HG02571 (cell line): ENCODE results near the gene ATXN7L3.

Source experiments
- ATAC-seq: cut with Tn5 transposase; IDR thresholded peaks from one replicate; pipeline ENCODE4 v1.9.1; 2021; ENCODE audit warnings: mild to moderate bottlenecking, moderate library complexity; ENCODE audit not compliant: unreplicated experiment

ATXN7L3 gene

GRCh38 chr17:44219108-44219615 lies 19.5 kb upstream of the ATXN7L3 start:
- ATAC-seq = peak; percentile 31

DNA sequence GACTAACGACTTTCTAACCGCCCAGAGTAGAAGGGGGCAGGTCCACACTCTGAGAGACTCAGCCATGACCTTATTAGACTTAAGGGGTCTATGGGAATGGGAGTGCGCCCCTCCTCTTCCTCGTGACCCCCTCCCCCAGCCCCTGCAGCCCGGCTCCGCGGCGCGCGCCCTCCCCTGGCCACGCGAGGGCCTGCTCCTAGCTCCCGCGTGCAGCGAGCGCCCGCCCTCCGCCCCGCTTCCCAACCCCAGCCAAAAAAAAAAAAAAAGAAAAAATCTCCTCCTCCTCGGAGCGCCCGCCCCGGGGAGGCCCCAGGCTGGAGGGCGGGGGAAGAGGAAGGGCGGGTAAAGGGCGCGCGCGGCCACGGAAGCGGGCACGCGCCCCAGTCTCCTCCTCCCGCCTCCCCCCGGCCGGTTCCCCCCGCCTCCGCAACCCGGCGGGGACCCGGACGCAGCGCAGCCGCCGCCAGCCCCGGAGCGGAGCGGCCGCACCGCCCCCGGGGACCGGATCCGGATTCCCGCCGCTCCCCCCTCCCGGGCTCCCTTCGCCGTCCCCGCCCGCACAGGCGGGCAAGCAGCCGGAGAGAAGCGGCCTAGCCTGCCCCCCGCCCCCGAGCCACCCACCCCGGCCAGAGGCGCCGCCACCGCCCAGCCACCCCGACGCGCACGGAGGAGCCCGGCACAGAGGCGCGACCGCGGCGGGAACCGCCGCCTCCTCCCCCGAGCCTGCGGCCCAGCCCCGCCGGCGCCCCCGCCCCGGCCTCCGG lies 18.8 kb upstream of the ATXN7L3 start:
- peak; percentile 35 for ATAC-seq

- ATAC-seq = no peak
Observed at GRCh38 chr17:44217738-44218343, 18.2 kb upstream of the ATXN7L3 start.

DNA sequence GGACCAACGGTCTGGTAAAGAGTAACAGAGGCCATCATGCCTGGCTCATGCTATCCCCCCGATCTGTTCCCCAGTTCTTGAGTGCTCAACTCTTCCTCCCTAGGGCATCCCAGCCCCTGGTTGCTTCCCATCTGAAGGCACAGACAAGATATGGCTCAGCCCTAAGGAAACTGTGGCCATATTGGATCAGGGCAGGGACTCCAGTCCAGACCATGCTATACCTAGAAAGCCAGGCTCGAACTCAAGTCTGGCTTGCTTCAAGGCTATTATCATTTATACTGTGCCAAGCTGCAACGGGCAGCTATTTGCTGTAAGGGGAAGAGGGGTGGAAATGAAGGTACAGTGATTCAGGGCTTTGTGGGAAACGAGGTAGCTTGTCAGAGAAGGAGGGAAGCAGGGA lies 17.0 kb upstream of the ATXN7L3 start:
- no peak for ATAC-seq

DNA sequence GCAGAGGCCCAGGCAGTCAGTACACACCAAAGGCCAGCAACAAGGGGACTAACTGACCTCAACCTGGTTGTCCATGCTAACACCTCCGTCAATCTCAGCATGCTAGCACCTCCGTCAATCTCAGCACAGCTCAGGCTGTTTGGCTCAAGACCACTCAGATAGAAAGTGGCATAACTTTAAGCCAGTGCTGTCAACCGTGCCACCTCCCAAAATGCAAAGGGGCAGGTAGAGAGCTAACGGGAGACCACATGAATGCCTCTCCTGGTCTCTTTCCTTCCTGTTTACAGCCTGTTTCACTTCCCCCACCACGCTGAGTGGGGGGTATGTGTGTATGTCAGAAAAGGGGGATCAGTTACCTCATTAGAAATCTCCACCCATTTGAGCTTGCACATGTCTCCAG lies 16.5 kb upstream of the ATXN7L3 start:
- no peak for ATAC-seq

GRCh38 chr17:44214896-44215295 lies 15.2 kb upstream of the ATXN7L3 start:
- no peak for ATAC-seq

DNA sequence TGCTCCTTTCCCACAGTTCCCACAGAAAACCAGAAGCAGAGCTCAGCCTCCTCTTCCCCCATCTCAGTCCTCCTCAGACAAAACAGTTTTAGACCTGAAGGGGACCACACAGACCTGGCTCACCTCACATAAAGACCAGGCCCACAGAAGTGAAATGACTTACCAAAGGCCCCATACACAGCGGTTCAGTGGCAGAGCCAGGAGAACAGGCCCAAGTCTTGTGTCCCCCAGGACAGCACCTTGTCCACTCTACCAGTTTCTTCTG lies 14.5 kb upstream of the ATXN7L3 start:
- ATAC-seq = no peak

DNA sequence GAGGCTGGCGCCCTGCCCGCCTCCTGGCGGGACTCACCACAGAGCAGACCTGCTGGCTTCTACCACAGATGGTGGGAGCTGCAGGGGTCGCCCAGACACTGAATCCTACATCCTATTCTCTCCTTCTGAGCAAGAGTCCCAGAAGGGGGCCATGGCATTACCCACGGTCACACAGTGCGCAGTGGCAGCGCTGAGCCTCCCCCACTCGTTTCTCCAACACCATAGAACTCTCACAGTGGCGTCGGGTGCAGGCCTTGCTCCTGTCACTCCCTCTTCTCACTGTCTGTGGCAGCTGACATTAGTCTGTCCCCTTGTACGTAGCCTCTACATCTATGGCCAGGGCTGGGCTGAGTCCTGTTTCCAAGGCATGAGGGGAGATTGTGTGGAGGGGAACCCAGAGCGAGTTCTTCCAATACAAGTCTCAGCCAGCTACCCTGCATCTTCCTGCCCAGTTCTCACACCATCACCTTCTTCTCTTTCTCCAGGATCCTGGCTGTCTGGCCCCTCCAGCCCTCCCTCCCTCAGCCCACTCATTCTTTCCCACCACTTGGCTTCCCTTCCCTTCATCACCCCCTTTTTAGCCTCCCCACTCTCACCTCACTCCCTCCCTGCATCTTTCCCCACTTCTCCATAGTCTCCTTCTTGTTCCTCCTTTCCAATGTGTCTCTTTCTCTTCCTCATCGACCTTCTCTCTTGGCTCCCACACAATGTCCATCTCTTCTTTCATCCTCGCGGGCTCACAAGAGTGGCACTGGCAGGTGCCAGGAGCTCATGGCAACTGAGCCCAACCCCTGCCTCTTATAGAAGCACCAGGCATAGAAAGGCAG lies 13.9 kb upstream of the ATXN7L3 start:
- no peak for ATAC-seq

GRCh38 chr17:44212507-44213402 lies 13.1 kb upstream of the ATXN7L3 start:
- no peak for ATAC-seq

- no peak for ATAC-seq
Observed at GRCh38 chr17:44211281-44212265, 11.9 kb upstream of the ATXN7L3 start.

DNA sequence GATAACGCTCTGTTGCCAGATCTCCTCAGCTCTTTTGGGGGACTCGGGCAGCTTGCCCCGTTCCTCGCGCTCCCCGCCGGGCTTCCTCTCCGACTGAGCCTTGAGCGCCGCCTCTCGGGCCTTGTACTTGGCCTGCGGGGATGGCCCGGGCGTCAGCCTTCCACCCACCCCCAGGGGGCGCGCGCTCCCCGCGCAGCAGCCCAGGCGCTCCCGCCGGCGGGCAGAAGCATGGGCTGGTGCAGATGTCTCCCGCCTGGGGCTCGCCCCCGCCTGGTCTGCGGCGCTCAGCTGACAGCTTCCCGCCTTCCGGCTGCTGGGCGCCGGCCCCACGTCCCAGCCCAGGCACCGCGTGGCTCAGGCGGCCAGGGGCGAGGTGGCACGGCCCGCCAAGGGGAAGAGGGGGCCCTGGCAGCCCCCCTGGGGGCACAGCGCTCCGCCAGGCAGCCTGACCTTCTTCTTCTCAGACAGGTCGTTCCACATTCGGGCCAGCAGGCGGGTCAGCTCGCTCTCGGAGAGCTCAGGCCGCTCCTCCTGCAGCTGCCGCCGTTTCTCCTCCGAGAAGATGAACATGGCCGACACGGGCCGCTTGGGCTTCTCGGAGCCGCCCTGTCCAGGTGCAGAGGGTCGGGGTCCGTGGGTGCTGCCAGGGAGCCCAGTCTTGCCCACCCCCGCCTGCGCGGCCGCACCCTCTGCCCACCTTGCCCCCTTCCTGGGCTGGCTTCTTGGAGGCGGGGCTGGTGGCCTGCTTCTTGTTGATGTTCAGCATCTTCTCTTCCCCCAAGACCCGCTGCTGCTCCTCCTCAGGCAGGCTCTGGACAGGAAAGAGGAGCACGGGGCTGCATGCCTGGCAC lies 10.9 kb upstream of the ATXN7L3 start:
- peak; percentile 62 for ATAC-seq

DNA sequence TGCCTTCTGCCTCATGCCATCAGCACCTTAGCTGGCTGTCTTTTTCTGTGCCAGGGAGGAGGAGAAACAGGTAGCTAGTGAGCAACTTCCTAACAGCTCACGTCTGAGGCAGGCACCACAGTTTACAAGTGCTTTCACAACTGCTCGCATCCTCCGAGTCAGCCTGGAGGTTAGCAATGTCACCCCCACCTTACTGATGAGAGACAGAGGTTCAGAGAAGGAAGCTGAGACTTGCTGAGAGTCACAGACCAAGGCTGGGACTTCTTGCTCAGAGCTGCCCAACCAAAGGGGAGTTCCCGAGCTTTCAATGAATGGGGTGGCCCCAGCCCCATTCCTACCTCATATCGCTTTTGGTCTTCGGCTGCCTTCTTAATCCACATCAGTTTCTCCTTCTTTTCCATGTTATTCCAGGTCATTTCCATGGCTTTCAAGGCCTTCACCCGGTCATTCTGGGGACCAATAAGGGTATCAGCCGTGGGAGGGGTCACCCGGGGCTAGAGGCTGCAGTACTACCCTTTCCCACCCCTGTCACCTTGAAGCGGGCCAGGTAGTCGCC lies 10.2 kb upstream of the ATXN7L3 start:
- peak; percentile 25 for ATAC-seq

DNA sequence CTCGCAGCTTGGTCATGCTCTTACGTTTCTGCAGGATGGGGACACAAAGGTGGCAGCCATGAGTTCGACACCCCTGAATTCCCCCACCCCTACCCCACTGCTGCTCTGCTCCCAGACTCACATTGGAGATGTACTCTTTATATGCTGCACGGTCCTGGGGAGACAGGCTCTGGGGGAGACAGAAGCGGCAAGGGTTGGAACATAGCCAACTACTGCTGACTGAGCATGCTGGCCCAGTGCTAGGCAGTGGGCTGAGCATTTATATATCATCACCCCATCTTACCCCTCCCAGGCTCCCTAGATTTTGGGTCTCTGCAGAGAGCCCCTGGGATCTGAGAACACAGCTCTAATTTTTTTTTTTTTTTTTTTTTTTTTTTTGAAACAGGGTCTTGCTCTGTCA lies 8.1 kb upstream of the ATXN7L3 start:
- no peak for ATAC-seq

GRCh38 chr17:44207319-44207718 lies 7.6 kb upstream of the ATXN7L3 start:
- ATAC-seq = no peak

GRCh38 chr17:44206825-44207155 lies 7.1 kb upstream of the ATXN7L3 start:
- ATAC-seq = no peak

DNA sequence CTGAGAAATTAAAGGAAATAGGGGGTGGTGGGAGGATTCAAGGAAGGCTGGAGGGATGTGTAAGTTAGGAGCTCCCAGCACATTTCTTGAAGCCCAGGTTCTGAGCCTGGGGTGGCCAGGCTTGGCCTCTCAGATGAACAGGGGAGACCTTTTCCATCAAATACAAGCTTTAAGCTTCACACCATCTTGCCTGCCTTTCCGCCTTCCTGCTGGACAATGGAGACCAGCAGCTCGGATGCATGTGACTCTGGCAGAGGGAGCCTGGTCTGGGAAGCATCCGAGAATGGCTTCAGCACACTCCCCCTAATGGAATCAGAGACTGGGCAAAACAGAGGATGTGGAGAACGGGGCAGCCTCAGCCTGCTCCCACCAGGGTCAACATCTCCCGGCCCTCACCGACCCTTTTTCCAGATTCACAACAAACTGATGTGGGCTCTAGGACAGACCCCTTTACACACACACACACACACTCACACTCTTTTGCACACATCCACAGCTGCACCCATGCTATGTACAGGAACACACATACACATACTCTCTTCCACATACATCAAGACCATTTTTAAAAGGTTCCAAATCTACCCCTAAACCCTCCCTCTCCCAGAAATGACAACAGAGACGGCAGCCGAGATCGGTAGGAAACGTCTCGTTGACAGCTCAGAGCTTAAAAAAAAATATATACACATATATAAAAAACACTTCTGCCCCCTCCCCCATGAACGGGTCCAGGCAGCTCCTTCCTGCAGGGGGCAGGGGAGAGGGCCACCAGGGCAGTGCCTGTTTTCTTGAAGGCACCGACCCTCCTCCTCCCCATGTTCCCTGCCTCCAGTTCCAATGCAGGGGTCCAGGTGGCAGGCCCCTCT lies 6.5 kb upstream of the ATXN7L3 start:
- no peak for ATAC-seq

DNA sequence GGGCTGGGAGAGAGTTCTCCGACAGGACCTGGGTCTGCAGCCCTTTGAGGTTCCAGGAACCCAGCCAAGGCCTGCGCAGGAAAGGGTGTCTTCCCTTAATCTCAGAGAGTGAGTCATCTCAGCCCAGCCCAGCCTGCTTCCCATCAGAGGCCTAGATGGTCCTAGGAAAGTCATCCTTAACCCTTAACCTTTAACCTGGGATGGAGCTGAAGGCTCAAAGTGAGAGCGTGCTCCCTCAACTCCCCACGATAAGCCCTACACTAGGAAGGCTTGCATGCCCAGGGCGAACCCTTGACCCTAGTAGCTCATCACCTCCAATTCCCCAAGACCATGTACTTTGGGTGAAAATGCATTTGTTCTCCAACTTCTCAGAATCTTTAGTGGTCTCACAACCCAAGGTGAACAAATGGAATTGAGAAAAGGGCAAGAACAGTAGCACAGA lies 4.8 kb upstream of the ATXN7L3 start:
- ATAC-seq = no peak
